ENCODE data around the gene ATP11A.

DNA sequence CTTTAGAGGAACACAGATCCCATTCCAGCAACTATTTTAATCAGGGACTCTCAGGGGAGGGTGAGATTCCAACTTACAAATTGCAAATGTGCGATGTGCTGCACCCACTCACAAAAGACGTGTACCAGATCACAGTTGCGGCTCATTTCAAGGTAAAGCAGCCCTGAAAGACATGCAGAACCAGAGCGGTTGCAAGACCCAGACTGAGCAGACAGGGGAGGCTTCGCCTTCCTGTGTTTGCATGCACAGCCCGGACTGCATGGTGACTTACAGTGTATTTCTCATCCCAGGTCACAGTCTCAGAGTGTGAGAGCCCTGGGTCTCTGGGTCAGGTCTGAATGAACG lies 84.6 kb downstream of the ATP11A start:
- no peak for TF ChIP-seq SUZ12 (IDR thresholded peaks at IDR 0.05; ENCODE audit: extremely low read depth, insufficient read depth, insufficient read length)
- TF ChIP-seq ZNF274 (IDR thresholded peaks at IDR 0.05; ENCODE audit: low read depth, low read length): no peak
- TF ChIP-seq YY1 (IDR thresholded peaks at IDR 0.05; ENCODE audit: insufficient read depth, insufficient read length): no peak

All from NT2/D1 (cell line).